DND-41 (cell line): Measurements from ENCODE around the gene ANKHD1.

ENCODE experiments used
- CTCF ChIP-seq: IDR thresholded peaks from 2 replicates; pipeline ENCODE4 v1.5.1; 2012; ENCODE audit warnings: borderline replicate concordance, low read length, moderate library complexity, mild to moderate bottlenecking; ENCODE audit not compliant: poor library complexity, severe bottlenecking; ENCODE audit errors: extremely low read depth
- EZH2 ChIP-seq: IDR thresholded peaks from 3 replicates; pipeline ENCODE4 v1.6.1; 2012; ENCODE audit warnings: borderline replicate concordance, low read depth, mild to moderate bottlenecking, moderate library complexity, low read length, inconsistent platforms; ENCODE audit not compliant: severe bottlenecking

GRCh38 chr5:140488914-140489313, 87.3 kb downstream of the ANKHD1 start:
- TF ChIP-seq CTCF (no peak), EZH2 (no peak)
